ENCODE data around the gene ATF1.

ATF1 gene
- 9.4 to 44.3 (median 24.4) reads per million in 18 experiments for total RNA-seq

DNA sequence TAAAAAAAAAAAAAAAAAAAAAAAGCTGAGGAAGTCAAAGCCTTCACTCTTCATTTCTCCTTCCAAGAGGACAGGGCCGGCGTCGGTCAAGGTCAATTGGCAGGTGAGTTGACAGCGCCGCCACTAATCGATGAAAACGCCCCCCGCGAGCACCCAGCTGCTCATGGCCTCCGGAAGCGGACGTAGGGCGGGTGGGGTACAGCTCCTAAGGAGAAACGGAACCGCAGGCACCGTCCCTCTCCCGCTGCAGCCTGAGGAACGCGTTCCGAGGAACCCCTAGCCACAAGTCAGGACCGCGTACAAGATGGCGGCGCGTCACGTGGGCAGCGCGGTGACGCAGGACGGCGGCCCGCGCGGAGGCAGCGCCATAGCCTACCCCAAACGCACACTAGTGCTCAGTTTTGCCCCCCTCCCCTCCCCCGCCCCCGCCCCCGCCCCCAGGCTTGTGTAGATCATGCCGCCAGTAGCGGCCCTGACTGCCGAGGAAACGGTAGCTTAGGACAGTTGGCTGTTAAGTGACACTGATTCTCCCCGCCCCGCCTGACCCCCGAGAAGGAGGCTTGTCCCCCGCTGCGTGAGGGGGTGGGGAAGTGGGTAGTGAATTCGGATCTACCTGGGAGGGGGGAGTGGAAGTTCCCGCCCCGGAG lies at the start of gene ATF1:
Gene ATF1 (plus strand): TSS at position 463 of the 647 bp plus-strand sequence. CDS start 16,045 bp downstream, outside the sequence.
- peak; percentile 93 to 96 for DNase-seq

GRCh38 chr12:50715174-50715573 lies 48.7 kb upstream of the ATF1 start:
- no peak for DNase-seq

GRCh38 chr12:50718760-50719159 lies 45.1 kb upstream of the ATF1 start:
- no peak for DNase-seq

- no peak for DNase-seq
Measured at GRCh38 chr12:50720085-50720484, 43.8 kb upstream of the ATF1 start.

- no peak for DNase-seq
Measured at GRCh38 chr12:50720501-50720900, 43.4 kb upstream of the ATF1 start.

DNA sequence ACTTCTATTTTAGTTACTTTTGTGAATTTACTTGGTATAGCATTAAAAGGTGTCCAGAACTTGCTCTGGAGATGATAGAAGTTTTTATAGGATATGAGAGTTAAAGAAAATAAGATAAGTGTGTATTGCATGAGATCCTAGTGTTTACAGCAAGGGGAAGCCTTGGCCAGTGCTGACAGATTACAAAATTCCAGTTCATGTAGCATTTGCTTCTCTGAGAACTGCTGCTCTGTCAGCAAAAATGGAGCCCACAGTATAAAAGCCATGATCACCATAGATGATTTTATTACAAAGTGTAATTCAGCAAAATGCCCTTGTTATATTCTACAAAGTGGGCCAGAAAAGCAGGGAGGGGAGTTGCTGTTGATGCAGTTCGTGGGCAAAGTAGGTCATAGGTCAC lies 40.0 kb upstream of the ATF1 start:
- no peak for DNase-seq

GRCh38 chr12:50725011-50725942 lies 38.6 kb upstream of the ATF1 start:
- DNase-seq = no peak

DNA sequence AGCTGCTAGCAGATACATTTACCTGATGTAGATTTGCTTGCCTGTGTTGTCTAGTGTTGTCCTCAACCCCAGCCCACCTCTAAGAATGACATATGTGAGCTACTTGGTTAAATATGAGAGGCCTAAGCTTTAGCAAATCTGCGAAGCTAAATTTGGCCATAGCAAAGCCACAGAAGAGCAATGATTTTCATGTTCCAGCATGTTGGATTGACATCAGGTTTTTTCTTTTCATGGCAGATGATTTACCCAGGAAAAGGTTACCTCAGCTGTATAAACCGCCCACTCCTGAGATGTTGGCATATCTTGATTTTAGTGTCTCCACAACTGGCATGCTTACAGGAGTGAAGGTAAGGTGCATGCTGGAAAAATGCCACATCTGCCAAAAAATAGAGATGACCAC lies 36.4 kb upstream of the ATF1 start:
- DNase-seq = no peak

DNA sequence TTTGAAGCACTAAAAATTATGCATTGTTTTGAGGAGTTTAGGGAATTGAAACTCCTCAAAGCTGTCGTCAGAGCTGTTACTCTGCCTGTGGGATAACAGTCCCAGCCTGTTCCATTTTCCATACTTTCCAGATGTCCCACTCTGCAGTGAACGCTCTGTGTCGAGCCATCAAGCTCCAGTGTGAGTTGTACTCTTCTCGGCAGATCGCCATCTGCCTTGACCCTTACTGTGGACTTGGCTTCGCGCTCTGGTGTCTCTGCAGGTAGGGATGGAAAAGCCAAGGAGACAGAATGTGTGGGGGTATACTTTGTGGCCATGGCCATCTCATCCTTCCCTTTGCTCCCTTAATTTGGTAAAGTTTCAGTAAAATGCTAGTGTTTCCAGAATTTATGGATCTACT lies 35.5 kb upstream of the ATF1 start:
- DNase-seq = no peak

GRCh38 chr12:50728841-50729240 lies 35.1 kb upstream of the ATF1 start:
- DNase-seq = no peak

- peak in 1 of 2 donors; percentile 19 for DNase-seq
Measured at GRCh38 chr12:50732591-50732990, 31.3 kb upstream of the ATF1 start.

GRCh38 chr12:50733706-50734105 lies 30.2 kb upstream of the ATF1 start:
- no peak for DNase-seq

DNA sequence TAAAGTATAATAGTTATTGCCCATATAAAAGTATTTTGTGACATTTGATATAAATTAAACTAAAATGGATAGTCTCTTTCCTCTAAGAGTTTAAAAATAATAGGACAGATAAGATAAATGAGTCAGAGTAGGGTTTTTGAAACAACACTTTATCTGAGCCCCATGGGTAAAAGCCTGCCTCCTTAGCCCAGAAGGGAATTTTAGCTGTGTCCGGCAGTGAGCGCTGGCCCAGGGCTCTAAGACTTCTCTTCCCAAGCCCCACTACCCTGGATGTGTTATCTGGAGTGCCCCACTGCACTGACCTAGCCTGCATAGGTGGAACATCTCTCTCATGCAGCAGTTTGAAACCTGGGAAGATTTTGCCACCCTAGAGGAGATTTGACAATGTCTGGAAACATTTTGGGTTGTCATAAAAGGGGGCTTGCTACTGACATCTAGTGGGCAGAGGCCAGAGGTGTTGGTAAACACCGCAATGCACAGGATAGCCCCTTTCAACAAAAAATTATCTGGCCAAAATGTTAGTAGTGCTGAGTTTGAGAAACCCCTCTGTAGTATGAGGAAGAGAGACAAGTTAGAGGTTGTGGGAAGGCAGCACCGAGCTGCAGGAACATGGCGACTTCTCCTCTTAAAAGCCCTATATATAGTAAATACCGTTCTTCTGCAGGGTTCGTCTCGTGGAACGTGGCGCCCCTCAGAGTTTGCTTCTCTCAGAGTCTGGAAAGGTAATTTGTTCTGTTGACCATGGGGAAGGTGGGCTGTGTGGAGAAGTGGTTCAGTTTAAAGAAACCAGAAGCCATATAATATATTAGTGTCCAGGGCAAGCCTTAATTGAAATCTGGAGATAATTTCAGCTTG lies 29.3 kb upstream of the ATF1 start:
- DNase-seq = no peak

DNA sequence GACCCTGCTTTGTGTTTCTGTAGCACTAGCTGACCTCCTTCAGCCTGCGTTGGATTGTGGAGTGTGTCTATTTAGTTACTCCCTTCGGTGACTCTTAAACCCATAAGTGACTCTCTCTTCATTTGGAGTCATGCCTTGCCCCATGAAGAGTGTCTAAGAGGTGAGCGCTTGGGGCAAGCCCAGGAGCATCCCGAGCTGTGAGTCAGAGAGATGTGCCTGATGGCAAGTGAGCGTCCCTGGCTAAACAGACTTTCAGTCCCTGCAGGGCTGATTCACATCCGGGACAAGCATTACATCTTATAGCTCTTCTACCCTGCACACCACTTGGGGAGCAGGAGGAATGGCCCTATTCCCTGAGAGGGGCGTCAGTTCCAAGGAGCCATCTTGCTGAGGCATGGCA lies 24.3 kb upstream of the ATF1 start:
- no peak for DNase-seq

DNA sequence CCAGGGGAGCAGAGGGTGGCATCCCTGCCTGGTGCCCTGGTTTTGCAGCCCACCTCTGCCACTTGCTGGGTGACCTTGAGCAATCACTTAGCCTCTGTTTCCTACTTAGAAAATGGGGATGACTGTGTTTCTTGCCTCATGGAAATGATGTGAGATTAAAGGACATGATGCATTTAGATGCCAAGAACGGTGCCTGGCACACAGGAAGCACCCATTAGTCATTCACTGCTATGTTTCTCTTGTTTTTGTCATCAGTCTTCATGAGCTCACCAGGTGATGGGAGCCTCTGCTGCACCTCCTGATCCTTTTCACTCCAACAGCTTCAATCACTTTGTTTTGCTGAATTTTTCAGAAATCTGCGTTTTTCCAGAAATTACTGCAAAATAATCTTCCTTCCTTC lies 23.6 kb upstream of the ATF1 start:
- no peak for DNase-seq

GRCh38 chr12:50742776-50743175 lies 21.1 kb upstream of the ATF1 start:
- no peak for DNase-seq

DNA sequence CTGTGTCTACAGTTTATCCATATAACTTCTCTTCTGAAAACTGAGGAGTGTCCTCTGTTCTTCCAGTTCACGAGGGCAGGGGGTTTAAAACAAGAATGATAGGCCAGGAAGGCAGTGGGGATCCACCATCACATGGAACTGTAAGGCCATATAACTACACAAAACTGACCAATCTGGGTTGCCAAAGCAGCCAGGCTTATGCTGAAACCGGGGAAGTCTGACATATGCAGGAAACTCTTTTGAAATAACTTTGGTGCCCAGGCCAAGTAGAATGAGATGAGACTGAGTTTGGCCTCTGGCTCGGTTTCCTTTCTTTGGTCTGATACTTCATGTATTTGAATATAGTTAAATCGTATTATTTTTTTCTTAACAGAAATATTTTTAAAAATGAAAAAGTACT lies 18.0 kb upstream of the ATF1 start:
- peak; percentile 82 to 86 for DNase-seq

- DNase-seq = no peak
Measured at GRCh38 chr12:50746431-50746830, 17.5 kb upstream of the ATF1 start.

DNA sequence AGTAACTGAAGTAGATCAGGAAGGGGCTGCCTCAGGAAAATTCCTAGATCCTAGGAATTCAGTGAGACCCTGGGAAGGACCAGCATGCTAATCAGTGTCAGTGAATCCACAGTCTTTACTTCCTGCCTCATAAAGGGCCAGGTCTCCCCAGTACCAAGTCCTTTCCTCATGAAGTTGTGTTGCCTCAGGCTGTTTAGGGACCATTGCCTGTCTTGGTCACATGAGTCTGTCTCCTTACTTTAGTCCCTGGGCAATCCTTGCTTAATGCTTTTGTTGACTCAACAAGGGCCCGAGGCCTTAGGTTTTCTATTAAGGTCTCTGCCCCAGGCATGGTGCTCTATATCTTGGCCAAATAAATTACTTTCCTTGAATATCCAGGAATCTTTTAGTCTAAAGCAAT lies 16.1 kb upstream of the ATF1 start:
- no peak for DNase-seq

GRCh38 chr12:50749459-50749882 lies 14.4 kb upstream of the ATF1 start:
- no peak for DNase-seq

GRCh38 chr12:50750366-50750765 lies 13.5 kb upstream of the ATF1 start:
- no peak for DNase-seq

GRCh38 chr12:50751948-50752721 lies 11.8 kb upstream of the ATF1 start:
- no peak for DNase-seq

Data from inflammatory macrophage (primary cell).